NB4 (cell line): ENCODE measurements around the gene TEKT1.
"Not testable (repeated sequence)": the region's sequence is repeated elsewhere in the genome, so short reads cannot be mapped to it uniquely, and the experiment has no call there.

Experiments used
- DNase-seq: peaks from one replicate; pipeline ENCODE4 v3.0.0; 2010; ENCODE audit warnings: low read depth
- H3K4me3 ChIP-seq: one replicate; pipeline ENCODE4 v1.5.1; 2011; ENCODE audit warnings: mild to moderate bottlenecking, low read depth, low read length, moderate library complexity
- CTCF ChIP-seq: IDR thresholded peaks from one replicate; pipeline ENCODE4 v1.5.1; 2012; ENCODE audit warnings: low read depth, low read length
- MAX ChIP-seq: IDR thresholded peaks from 2 replicates; pipeline ENCODE4 v1.6.1; 2011; ENCODE audit warnings: low read depth, low read length
- MYC ChIP-seq: IDR thresholded peaks from 2 replicates; pipeline ENCODE4 v1.6.1; 2011; ENCODE audit warnings: low read depth, low read length
- POLR2A ChIP-seq: IDR thresholded peaks from 2 replicates; pipeline ENCODE4 v1.6.1; 2011; ENCODE audit warnings: mild to moderate bottlenecking; ENCODE audit not compliant: insufficient read length; ENCODE audit errors: extremely low read depth

The TEKT1 gene

GRCh38 chr17:6862825-6863224, 31.3 kb upstream of the TEKT1 start:
- H3K4me3 ChIP-seq, result no peak overlapping the region
- TF ChIP-seq MAX, result no peak
- no peak for TF ChIP-seq CTCF
- no peak for TF ChIP-seq MYC
- no peak for TF ChIP-seq POLR2A
- DNase-seq, result peak; percentile 52

GRCh38 chr17:6862122-6862521, 30.6 kb upstream of the TEKT1 start:
- no peak for TF ChIP-seq CTCF
- no peak for TF ChIP-seq MAX
- no peak for TF ChIP-seq POLR2A
- TF ChIP-seq MYC, result no peak
- H3K4me3 ChIP-seq, result no peak overlapping the region

GRCh38 chr17:6857904-6858303, 26.4 kb upstream of the TEKT1 start:
- no peak for DNase-seq
- TF ChIP-seq MYC (no peak), POLR2A (no peak), CTCF (no peak), MAX (no peak)

More at GRCh38 chr17:6862122-6862521, 30.6 kb upstream of the TEKT1 start:
- DNase-seq, result no peak

GRCh38 chr17:6857336-6857735, 25.8 kb upstream of the TEKT1 start:
- DNase-seq, result no peak
- TF ChIP-seq MAX (no peak), CTCF (no peak), POLR2A (no peak), MYC (no peak)
- H3K4me3 ChIP-seq, result no peak overlapping the region

More at GRCh38 chr17:6857904-6858303, 26.4 kb upstream of the TEKT1 start:
- no peak overlapping the region for H3K4me3 ChIP-seq

GRCh38 chr17:6856051-6856450, 24.5 kb upstream of the TEKT1 start:
- DNase-seq, result no peak
- H3K4me3 ChIP-seq, result no peak overlapping the region
- TF ChIP-seq POLR2A (no peak), MYC (no peak), MAX (no peak), CTCF (no peak)

GRCh38 chr17:6853764-6854442, 22.4 kb upstream of the TEKT1 start:
- TF ChIP-seq CTCF (no peak), MAX (no peak), MYC (no peak), POLR2A (no peak)
- H3K4me3 ChIP-seq, result no peak overlapping the region
- no peak for DNase-seq

GRCh38 chr17:6848545-6849179, 17.1 kb upstream of the TEKT1 start:
- H3K4me3 ChIP-seq, DNase-seq: not testable (repeated sequence)

- DNase-seq, result peak; percentile 42
- not testable (repeated sequence) for H3K4me3 ChIP-seq
Measured at GRCh38 chr17:6846138-6846537, 14.6 kb upstream of the TEKT1 start.

GRCh38 chr17:6844406-6844805, 12.9 kb upstream of the TEKT1 start:
- DNase-seq, result not testable (repeated sequence)

More at GRCh38 chr17:6844406-6844805, 12.9 kb upstream of the TEKT1 start:
- H3K4me3 ChIP-seq, result not testable (repeated sequence)
